Measurements from ENCODE around the gene PRKCH.

- TF ChIP-seq ZNF532 (CRISPR knock-in tag; IDR thresholded peaks at IDR 0.05; ENCODE audit: borderline replicate concordance) (no peak), NR3C1 (CRISPR knock-in tag; conservative IDR thresholded peaks at IDR 0.05; ENCODE audit: low read depth) (no peak), JUN (CRISPR knock-in tag; IDR thresholded peaks at IDR 0.05) (no peak), ESRRA (CRISPR knock-in tag; IDR thresholded peaks at IDR 0.05; ENCODE audit: borderline replicate concordance) (no peak), CTCF (IDR thresholded peaks at IDR 0.05) (no peak), USF1 (CRISPR knock-in tag; IDR thresholded peaks at IDR 0.05) (no peak), NFE2L1 (CRISPR knock-in tag; IDR thresholded peaks at IDR 0.05) (no peak), FOXP4 (CRISPR knock-in tag; IDR thresholded peaks at IDR 0.05) (no peak), CREM (CRISPR knock-in tag; IDR thresholded peaks at IDR 0.05) (no peak), TCF7 (CRISPR knock-in tag; IDR thresholded peaks at IDR 0.05; ENCODE audit: low read depth) (no peak)
Measured at GRCh38 chr14:61406198-61406597, 84.8 kb downstream of the PRKCH start.

All from WTC11 (cell line).